Limb (tissue), 2 donors: ENCODE results near the gene APLF.
"Not testable (repeated sequence)": the region's sequence is repeated elsewhere in the genome, so short reads cannot be mapped to it uniquely, and the experiment has no call there.

ENCODE experiments used
- DNase-seq, 2 donors: peaks; one replicate each; pipeline ENCODE4 v3.0.0-alpha.2; 2016; ENCODE audit errors: extremely low spot score in 2 of 2

Gene APLF

GRCh38 chr2:68472796-68473414 lies 5.5 kb downstream of the APLF start:
- DNase-seq = no peak

- no peak for DNase-seq
Observed at GRCh38 chr2:68475110-68475509, 7.7 kb downstream of the APLF start.

- DNase-seq = no peak
Observed at GRCh38 chr2:68475576-68475975, 8.2 kb downstream of the APLF start.

- no peak for DNase-seq
Observed at GRCh38 chr2:68476454-68476853, 9.1 kb downstream of the APLF start.

- DNase-seq = no peak
Observed at GRCh38 chr2:68478688-68479087, 11.3 kb downstream of the APLF start.

- no peak for DNase-seq
Observed at GRCh38 chr2:68482296-68482820, 15.0 kb downstream of the APLF start.

GRCh38 chr2:68483011-68483410 lies 15.6 kb downstream of the APLF start:
- no peak for DNase-seq

GRCh38 chr2:68487773-68488355 lies 20.5 kb downstream of the APLF start:
- peak in 1 of 2 donors; percentile 54 for DNase-seq

- not testable (repeated sequence) for DNase-seq
Observed at GRCh38 chr2:68488605-68489004, 21.2 kb downstream of the APLF start.

GRCh38 chr2:68489282-68489681 lies 21.9 kb downstream of the APLF start:
- DNase-seq = no peak

GRCh38 chr2:68491582-68491981 lies 24.2 kb downstream of the APLF start:
- DNase-seq = no peak

GRCh38 chr2:68499133-68499532 lies 31.7 kb downstream of the APLF start:
- DNase-seq = no peak

- no peak for DNase-seq
Observed at GRCh38 chr2:68500649-68501048, 33.3 kb downstream of the APLF start.

GRCh38 chr2:68501768-68502167 lies 34.4 kb downstream of the APLF start:
- DNase-seq = no peak

- no peak for DNase-seq
Observed at GRCh38 chr2:68505603-68506159, 38.3 kb downstream of the APLF start.

GRCh38 chr2:68506170-68506569 lies 38.8 kb downstream of the APLF start:
- DNase-seq = no peak

- no peak for DNase-seq
Observed at GRCh38 chr2:68512326-68512725, 44.9 kb downstream of the APLF start.

- DNase-seq = no peak
Observed at GRCh38 chr2:68512966-68513365, 45.6 kb downstream of the APLF start.

GRCh38 chr2:68514316-68514929 lies 47.0 kb downstream of the APLF start:
- DNase-seq = no peak

GRCh38 chr2:68516051-68516955 lies 48.9 kb downstream of the APLF start:
- no peak for DNase-seq

- DNase-seq = no peak
Observed at GRCh38 chr2:68519236-68519635, 51.9 kb downstream of the APLF start.

GRCh38 chr2:68521037-68521436 lies 53.7 kb downstream of the APLF start:
- no peak for DNase-seq
